Sigmoid colon (tissue), 4 donors: ENCODE measurements around the gene TUB.

Source experiments
- EP300 ChIP-seq, 4 donors: sonication (generic); formaldehyde crosslinking; IDR thresholded peaks; one replicate each; pipeline ENCODE4 v1.6.1; 2017; ENCODE audit warnings: antibody characterized with exemption in 4 of 4
- POLR2A ChIP-seq, 2 donors: fragments of 450-650 bp; IDR thresholded peaks; one replicate each; pipeline ENCODE4 v1.6.1; 2016; ENCODE audit warnings: antibody characterized with exemption in 2 of 2, mild to moderate bottlenecking in 2 of 2, moderate library complexity in 2 of 2
- POLR2AphosphoS5 ChIP-seq, 4 donors: sonication (generic); formaldehyde crosslinking; IDR thresholded peaks; one replicate each; pipeline ENCODE4 v1.6.1; 2017; ENCODE audit warnings: antibody characterized with exemption in 4 of 4
- TF ChIP-seq, protein P1 (sequence below), 4 experiments: fragments of 450-650 bp in 3 of 4; fragments of 200-600 bp in 1 of 4; IDR thresholded peaks; one replicate each; pipeline ENCODE4 v1.5.1; 2016 to 2019; ENCODE audit warnings: antibody characterized with exemption in 4 of 4, mild to moderate bottlenecking in 3 of 4, moderate library complexity in 2 of 4

DNA sequence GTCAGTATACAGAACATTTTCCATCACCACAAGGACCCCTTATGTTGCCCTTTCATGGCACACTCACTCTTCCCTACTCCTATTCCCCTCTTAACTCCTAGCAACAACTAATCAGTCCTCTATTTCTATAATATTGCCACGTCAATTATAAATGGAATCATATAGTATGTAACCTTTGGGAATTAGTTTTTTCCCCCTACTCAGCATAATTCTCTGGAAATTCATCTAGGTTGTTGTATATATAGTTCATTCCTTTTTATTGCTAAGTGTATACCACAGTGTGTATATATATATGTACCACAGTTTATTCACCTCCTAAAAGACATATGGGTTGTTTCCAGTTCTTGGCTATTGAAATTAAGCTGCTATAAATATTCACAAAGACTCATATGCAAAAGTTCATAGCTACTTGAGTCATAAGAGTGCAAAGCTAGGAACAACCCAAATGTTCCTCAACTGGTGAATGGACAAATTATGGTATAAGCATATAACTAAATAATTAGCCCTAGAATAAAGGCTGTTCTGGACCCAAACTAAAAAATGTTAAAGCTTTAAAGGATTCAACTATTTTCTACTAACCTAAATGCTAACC is 41.3 kb downstream of the TUB start:
- TF ChIP-seq POLR2A (IDR thresholded peaks at IDR 0.05) (no peak), EP300 (IDR thresholded peaks at IDR 0.05) (no peak), POLR2AphosphoS5 (IDR thresholded peaks at IDR 0.05) (no peak)
- TF ChIP-seq, protein P1, sequence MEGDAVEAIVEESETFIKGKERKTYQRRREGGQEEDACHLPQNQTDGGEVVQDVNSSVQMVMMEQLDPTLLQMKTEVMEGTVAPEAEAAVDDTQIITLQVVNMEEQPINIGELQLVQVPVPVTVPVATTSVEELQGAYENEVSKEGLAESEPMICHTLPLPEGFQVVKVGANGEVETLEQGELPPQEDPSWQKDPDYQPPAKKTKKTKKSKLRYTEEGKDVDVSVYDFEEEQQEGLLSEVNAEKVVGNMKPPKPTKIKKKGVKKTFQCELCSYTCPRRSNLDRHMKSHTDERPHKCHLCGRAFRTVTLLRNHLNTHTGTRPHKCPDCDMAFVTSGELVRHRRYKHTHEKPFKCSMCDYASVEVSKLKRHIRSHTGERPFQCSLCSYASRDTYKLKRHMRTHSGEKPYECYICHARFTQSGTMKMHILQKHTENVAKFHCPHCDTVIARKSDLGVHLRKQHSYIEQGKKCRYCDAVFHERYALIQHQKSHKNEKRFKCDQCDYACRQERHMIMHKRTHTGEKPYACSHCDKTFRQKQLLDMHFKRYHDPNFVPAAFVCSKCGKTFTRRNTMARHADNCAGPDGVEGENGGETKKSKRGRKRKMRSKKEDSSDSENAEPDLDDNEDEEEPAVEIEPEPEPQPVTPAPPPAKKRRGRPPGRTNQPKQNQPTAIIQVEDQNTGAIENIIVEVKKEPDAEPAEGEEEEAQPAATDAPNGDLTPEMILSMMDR (IDR thresholded peaks at IDR 0.05), result no peak
